PFSK-1 (cell line): ENCODE results near the gene SKP2.

Experiments
- FOXP2 ChIP-seq: optimal IDR thresholded peaks from 2 replicates; pipeline ENCODE3; 2011; ENCODE audit warnings: borderline replicate concordance, control low read depth, inconsistent platforms; ENCODE audit not compliant: insufficient read depth; ENCODE audit errors: extremely low read length, extremely low read depth
- POLR2AphosphoS5 ChIP-seq: IDR thresholded peaks from 2 replicates; pipeline ENCODE4 v1.6.1; 2012; ENCODE audit warnings: low read depth, mild to moderate bottlenecking, control low read depth, low read length, moderate library complexity
- SIN3A ChIP-seq: IDR thresholded peaks from 2 replicates; pipeline ENCODE4 v1.6.1; 2012; ENCODE audit warnings: mild to moderate bottlenecking, low read length, moderate library complexity, borderline replicate concordance; ENCODE audit not compliant: insufficient read depth
- TAF1 ChIP-seq: IDR thresholded peaks from 2 replicates; pipeline ENCODE4 v1.6.1; 2012; ENCODE audit warnings: low read length, control low read depth, borderline replicate concordance; ENCODE audit not compliant: insufficient read depth
- TF ChIP-seq, protein P1 (sequence below), 2 experiments: IDR thresholded peaks; 2 replicates each; pipeline versions ENCODE4 v1.6.1 to v1.8.0; 2011 to 2012; ENCODE audit warnings: low read depth in 2 of 2, low read length in 2 of 2, control low read depth in 1 of 2, inconsistent platforms in 1 of 2, mild to moderate bottlenecking in 1 of 2, moderate library complexity in 1 of 2; ENCODE audit not compliant: insufficient read depth in 1 of 2

Gene SKP2

GRCh38 chr5:36172599-36172998, 20.7 kb downstream of the SKP2 start:
- TF ChIP-seq FOXP2 (no peak), TAF1 (no peak), SIN3A (no peak), POLR2AphosphoS5 (no peak)
- TF ChIP-seq, protein P1, sequence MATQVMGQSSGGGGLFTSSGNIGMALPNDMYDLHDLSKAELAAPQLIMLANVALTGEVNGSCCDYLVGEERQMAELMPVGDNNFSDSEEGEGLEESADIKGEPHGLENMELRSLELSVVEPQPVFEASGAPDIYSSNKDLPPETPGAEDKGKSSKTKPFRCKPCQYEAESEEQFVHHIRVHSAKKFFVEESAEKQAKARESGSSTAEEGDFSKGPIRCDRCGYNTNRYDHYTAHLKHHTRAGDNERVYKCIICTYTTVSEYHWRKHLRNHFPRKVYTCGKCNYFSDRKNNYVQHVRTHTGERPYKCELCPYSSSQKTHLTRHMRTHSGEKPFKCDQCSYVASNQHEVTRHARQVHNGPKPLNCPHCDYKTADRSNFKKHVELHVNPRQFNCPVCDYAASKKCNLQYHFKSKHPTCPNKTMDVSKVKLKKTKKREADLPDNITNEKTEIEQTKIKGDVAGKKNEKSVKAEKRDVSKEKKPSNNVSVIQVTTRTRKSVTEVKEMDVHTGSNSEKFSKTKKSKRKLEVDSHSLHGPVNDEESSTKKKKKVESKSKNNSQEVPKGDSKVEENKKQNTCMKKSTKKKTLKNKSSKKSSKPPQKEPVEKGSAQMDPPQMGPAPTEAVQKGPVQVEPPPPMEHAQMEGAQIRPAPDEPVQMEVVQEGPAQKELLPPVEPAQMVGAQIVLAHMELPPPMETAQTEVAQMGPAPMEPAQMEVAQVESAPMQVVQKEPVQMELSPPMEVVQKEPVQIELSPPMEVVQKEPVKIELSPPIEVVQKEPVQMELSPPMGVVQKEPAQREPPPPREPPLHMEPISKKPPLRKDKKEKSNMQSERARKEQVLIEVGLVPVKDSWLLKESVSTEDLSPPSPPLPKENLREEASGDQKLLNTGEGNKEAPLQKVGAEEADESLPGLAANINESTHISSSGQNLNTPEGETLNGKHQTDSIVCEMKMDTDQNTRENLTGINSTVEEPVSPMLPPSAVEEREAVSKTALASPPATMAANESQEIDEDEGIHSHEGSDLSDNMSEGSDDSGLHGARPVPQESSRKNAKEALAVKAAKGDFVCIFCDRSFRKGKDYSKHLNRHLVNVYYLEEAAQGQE (IDR thresholded peaks at IDR 0.05; ENCODE audit: insufficient read depth in 1 of 2, low read depth in 2 of 2, low read length in 2 of 2): no peak

DNA sequence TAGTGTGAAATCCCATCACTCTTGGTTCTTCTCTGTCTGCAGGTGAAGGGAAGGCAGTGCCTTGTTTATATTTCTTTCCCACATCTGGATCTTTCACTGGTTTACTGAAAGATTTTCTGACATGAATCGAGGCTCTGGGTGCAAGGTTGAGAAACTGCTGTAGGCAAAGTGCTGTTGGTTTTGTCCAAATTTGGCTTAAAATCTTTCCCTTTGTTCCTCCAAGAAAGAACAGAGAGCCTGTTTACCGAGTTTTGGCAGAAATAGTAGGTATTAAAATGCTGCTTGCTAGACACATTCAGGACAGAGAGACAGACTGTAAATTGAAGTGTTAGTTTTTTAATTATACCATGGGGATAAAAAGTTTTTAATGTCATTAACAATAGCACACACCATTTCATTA, 21.5 kb downstream of the SKP2 start:
- TF ChIP-seq, protein P1 (IDR thresholded peaks at IDR 0.05; ENCODE audit: insufficient read depth in 1 of 2, low read depth in 2 of 2, low read length in 2 of 2): no peak
- TF ChIP-seq FOXP2 (no peak), TAF1 (no peak), POLR2AphosphoS5 (no peak), SIN3A (no peak)

GRCh38 chr5:36174119-36174518, 22.2 kb downstream of the SKP2 start:
- TF ChIP-seq FOXP2 (no peak), POLR2AphosphoS5 (no peak), TAF1 (no peak), SIN3A (no peak)
- TF ChIP-seq, protein P1 (IDR thresholded peaks at IDR 0.05; ENCODE audit: insufficient read depth in 1 of 2, low read depth in 2 of 2, low read length in 2 of 2): no peak

DNA sequence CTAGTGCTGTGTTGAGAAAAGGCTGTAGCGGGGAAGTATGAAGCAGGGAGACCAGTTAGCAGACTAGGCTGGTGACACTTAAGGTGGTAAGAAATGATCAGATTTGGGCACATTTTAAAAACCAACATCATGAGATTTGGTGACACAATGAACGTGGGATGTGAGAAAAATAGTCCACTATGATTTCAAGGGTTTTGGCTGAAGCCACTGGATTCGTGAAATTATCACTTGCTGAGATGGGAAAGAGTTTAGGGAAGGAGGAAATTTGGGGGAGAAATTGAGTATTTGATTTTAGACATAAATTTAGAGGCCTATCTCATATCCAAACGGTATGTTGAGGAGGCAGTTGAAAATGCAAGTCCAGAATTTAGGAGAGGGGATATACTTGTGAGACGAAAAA, 23.1 kb downstream of the SKP2 start:
- no peak for TF ChIP-seq FOXP2
- TF ChIP-seq, protein P1 (IDR thresholded peaks at IDR 0.05; ENCODE audit: insufficient read depth in 1 of 2, low read depth in 2 of 2, low read length in 2 of 2): no peak
- TF ChIP-seq POLR2AphosphoS5: no peak
- TF ChIP-seq SIN3A: no peak
- no peak for TF ChIP-seq TAF1

GRCh38 chr5:36177154-36177553, 25.2 kb downstream of the SKP2 start:
- no peak for TF ChIP-seq SIN3A
- no peak for TF ChIP-seq FOXP2
- TF ChIP-seq, protein P1 (IDR thresholded peaks at IDR 0.05; ENCODE audit: insufficient read depth in 1 of 2, low read depth in 2 of 2, low read length in 2 of 2): no peak
- TF ChIP-seq TAF1: no peak
- no peak for TF ChIP-seq POLR2AphosphoS5
